GM18909 (cell line): ENCODE measurements around the gene GSTM4.
"Not testable (repeated sequence)": the region's sequence is repeated elsewhere in the genome, so short reads cannot be mapped to it uniquely, and the experiment has no call there.

Source experiments
- ATAC-seq: cut with Tn5 transposase; IDR thresholded peaks from one replicate; pipeline ENCODE4 v1.9.1; 2021; ENCODE audit warnings: mild to moderate bottlenecking; ENCODE audit not compliant: unreplicated experiment, poor library complexity

The GSTM4 gene

DNA sequence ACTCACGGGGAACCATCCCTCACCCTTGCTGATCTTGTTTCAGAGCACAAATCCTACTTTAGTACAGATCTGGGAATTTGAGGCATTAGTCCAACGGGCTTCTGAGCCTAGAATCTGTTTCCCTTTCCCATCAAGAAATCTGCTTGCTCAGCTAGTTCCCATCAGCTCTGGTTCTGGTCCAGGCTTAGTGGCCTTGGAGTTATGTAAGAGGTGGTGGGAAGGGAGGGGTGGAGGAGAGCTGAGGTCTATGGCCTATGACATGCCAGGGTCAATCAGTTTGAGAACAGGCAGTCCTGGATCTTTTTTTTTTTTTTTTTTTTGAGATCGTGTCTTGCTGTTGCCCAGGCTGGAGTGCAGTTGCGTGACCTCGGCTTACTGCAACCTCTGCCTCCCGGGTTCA lies 35.9 kb downstream of the GSTM4 start:
- no peak for ATAC-seq

DNA sequence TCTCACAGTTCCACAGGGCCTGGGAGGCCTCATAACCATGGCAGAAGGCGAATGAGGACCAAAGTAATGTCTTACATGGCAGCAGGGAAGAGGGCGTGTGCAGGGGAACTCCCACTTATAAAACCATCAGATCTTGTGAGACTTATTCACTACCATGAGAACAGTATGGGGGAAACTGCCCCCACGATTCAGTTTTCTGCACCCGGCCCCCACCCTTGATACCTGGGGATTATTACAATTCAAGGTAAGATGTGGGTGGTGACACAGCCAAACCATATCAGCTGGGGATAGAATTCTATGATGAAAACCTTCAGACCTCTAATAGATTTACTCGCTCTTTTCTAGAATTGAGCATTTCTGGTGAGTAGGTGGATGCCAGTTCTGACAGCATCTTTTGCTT lies 38.5 kb downstream of the GSTM4 start:
- not testable (repeated sequence) for ATAC-seq

DNA sequence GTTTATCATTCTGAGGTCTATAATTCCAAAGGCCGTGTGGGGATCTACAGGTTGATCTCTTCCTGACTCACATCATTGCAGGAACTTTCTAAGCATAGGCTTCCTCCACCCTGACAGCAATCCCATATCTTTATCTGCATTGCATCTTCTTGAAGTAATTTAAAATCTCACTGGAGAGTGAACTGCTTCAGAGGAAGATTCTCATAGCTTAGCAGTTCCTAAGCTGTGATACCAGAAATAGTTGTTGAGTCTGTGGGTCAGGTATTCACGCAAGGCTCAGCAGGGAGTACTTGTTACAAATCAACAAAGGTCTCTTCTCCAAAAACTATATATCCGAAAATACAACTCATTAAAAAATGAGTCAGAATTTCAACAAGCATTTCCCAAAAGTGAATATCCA lies 39.2 kb downstream of the GSTM4 start:
- ATAC-seq: not testable (repeated sequence)

DNA sequence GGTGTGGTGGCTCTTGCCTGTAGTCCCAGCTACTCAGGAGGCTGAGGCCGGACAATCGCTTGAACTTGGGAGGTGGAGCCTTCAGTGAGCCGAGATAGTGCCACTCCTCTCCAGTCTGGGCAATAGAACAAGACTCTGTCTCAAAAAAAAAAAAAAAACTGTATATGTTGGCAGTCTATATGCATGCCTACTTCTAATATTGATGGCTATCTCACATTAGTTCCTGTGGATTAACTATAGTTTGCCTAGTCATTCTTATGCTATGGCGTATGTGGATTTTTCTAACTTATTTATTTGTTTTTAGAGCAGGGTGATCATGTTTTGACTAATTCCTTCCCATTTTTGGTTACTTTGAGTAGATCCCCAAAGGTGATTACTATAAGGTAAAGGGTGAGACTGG lies 41.2 kb downstream of the GSTM4 start:
- no peak for ATAC-seq

DNA sequence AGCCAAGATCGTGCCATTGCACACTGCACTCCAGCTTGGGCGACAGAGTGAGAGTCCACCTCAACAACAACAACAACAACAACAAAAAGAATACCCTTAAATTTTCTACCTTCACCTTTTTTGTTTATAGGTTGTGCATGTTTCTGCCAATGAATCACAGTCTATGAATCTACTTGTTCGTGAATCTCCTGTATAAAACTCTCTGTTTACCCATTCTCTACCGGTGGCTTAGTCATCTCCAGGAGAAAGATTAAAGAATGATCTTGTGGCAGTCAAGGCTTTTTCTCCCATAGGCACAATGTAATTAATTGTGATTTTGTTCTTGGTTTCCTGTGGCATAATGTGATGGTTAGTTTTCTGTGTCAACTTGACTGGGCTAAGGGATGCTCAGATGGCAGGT lies 42.0 kb downstream of the GSTM4 start:
- not testable (repeated sequence) for ATAC-seq

DNA sequence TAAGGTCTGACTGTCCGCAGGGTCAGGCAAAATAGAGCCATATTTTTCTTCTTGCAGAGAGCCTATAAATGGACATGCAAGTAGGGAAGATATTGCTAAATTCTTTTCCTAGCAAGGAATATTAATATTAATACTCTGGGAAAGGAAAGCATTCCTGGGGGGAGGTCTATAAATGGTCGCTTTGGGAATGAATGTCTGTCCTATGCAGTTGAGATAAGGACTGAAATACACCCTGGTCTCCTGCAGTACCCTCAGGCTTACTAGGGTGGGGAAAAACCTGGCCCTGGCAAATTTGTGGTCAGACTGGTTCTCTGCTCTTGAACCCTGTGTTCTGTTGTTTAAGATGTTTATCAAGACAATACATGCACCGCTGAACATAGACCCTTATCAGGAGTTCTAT lies 47.0 kb downstream of the GSTM4 start:
- ATAC-seq: not testable (repeated sequence)

DNA sequence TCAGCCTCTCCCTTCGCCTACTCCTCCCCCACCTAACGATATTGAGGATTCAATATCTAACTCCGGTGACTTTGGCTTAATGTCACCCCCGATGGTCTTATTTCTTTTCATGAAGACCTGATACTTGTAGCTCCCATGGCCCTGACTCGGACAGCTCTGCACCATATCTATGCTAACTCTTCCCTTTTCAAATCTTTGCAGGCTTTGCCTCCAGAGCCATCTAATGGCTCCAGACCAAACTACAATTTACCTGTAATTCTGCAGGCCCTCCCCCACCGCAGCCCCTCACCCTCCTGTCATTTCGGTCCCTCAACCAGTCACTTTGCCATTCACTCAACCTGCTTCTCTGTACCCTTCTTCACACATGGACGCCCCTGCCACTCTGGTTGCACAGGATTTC lies 48.3 kb downstream of the GSTM4 start:
- ATAC-seq: no peak

DNA sequence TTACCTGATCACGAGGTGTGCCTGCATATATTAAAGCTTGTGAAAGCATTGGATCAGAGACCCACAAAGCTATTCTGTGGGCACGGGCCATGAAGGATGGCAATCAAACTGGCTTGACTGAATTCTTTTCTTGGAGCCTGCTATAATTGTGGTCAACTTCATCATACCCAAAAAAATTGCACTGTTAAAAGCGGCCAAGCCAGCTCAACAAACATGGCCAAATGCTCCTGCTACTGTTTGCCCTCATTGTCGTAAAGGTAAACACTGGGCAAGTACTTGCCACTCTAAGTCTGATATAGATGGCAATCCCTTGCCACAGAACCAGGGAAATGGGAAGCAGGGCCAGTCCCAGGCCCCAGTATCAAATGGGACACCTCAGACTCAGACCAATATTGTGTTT lies 49.5 kb downstream of the GSTM4 start:
- no peak for ATAC-seq

DNA sequence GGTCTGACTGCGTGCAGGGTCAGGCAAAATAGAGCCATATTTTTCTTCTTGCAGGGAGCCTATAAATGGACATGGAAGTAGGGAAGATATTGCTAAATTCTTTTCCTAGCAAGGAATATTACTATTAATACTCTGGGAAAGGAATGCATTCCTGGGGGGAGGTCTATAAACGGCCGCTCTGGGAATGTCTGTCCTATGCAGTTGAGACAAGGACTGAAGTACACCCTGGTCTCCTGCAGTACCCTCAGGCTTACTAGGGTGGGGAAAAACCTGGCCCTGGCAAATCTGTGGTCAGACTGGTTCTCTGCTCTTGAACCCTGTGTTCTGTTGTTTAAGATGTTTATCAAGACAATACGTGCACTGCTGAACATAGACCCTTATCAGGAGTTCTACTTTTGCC lies 53.0 kb downstream of the GSTM4 start:
- not testable (repeated sequence) for ATAC-seq

DNA sequence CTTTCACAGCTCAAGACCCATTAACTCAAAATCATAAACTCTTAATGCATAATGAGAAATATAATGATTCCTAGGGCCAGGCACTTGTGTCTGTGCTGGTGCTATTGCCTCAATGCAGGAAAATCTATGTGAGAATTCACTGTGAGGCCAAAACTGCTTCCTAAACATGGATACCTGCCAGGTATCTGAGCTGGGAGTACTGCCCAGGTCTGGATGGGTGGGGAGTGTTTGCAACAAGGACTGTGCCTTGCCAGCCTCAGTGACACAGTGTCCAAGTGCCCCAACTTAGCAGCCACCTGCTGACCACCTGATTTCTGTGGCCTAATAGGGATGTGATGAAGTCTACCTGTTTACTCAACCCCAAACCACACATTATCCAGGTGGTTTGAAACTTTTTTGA lies 53.9 kb downstream of the GSTM4 start:
- ATAC-seq: not testable (repeated sequence)
